H1 (cell line): ENCODE measurements around the gene EVI2B. TPM values are rescaled to one million over a fixed set of nuclear protein-coding genes. Genes with fewer than 3 reads are reported as not detected.

ENCODE experiments used
- CTCF ChIA-PET: fragments of 300-600 bp; sonication (Branson Sonifier 250); formaldehyde crosslinking; loops from one replicate; lab custom pipeline; 2021; ENCODE audit not compliant: partially characterized antibody; lab: Charles Lee
- POLR2A ChIA-PET: fragments of 300-600 bp; sonication (Branson Sonifier 250); formaldehyde crosslinking; loops from one replicate; lab custom pipeline; 2021; ENCODE audit warnings: inconsistent platforms; ENCODE audit not compliant: partially characterized antibody; lab: Charles Lee
- DNase-seq, 2 experiments: peaks; one replicate each; pipeline versions ENCODE4 v3.0.0 to v3.0.0-alpha.2; 2010 to 2022; ENCODE audit warnings: low spot score in 2 of 2, low read depth in 1 of 2, mixed read lengths in 1 of 2
- FAIRE-seq: peaks from 2 replicates; lab custom pipeline; 2011; peaks lifted over from hg19 to GRCh38; lab: Jason Lieb, UNC
- H2AFZ ChIP-seq: 2 replicates; pipeline ENCODE4 v1.8.1; 2012; ENCODE audit warnings: low read length, inconsistent platforms
- H2AK5ac ChIP-seq: 2 replicates; pipeline ENCODE4 v1.6.1; 2013; ENCODE audit warnings: low read depth, low read length
- H2BK120ac ChIP-seq: replicated peaks from 2 replicates; pipeline ENCODE3; 2013; ENCODE audit warnings: low read depth, low read length, inconsistent platforms
- H2BK12ac ChIP-seq: 2 replicates; pipeline ENCODE4 v1.6.1; 2013; ENCODE audit warnings: low read depth, low read length
- H2BK15ac ChIP-seq: 2 replicates; pipeline ENCODE4 v1.6.1; 2013; ENCODE audit warnings: low read length
- H2BK20ac ChIP-seq: 2 replicates; pipeline ENCODE4 v1.6.1; 2013; ENCODE audit warnings: low read length
- H2BK5ac ChIP-seq: 2 replicates; pipeline ENCODE4 v1.6.1; 2013; ENCODE audit warnings: low read depth, low read length
- H3K14ac ChIP-seq: 2 replicates; pipeline ENCODE4 v1.6.1; 2013; ENCODE audit warnings: inconsistent platforms; ENCODE audit not compliant: insufficient read length
- H3K18ac ChIP-seq: 2 replicates; pipeline ENCODE4 v1.6.1; 2013; ENCODE audit warnings: low read length; ENCODE audit errors: extremely low read depth
- H3K23ac ChIP-seq: 2 replicates; pipeline ENCODE4 v1.6.1; 2013; ENCODE audit warnings: inconsistent platforms; ENCODE audit not compliant: insufficient read length
- H3K23me2 ChIP-seq: 2 replicates; pipeline ENCODE4 v1.6.1; 2013; ENCODE audit warnings: low read depth, low read length
- H3K27ac ChIP-seq: 2 replicates; pipeline ENCODE4 v1.6.1; 2011; ENCODE audit warnings: low read depth, low read length, inconsistent platforms
- H3K27me3 ChIP-seq, 4 experiments: replicated peaks in 1 of 4; 1 replicate in 1 of 4; 2 replicates in 3 of 4; pipeline versions ENCODE4 v1.6.1 to v1.8.1; 2011 to 2013; ENCODE audit warnings: low read length in 3 of 4, mild to moderate bottlenecking in 3 of 4, inconsistent platforms in 2 of 4, mixed read lengths in 2 of 4, moderate library complexity in 1 of 4; ENCODE audit not compliant: control insufficient read depth in 3 of 4, insufficient read depth in 3 of 4; ENCODE audit errors: extremely low read depth in 1 of 4
- H3K36me3 ChIP-seq, 4 experiments: 2 replicates each; pipeline versions ENCODE4 v1.6.1 to v1.8.1; 2011 to 2013; ENCODE audit warnings: mild to moderate bottlenecking in 4 of 4, low read length in 3 of 4, moderate library complexity in 2 of 4, control low read depth in 1 of 4, inconsistent platforms in 1 of 4; ENCODE audit not compliant: insufficient read depth in 4 of 4, control insufficient read depth in 2 of 4
- H3K4ac ChIP-seq: replicated peaks from 2 replicates; pipeline ENCODE3; 2013; ENCODE audit warnings: low read length, low read depth, mixed read lengths, inconsistent platforms; ENCODE audit not compliant: insufficient read length
- H3K4me1 ChIP-seq, 4 experiments: replicated peaks in 1 of 4; 1 replicate in 1 of 4; 2 replicates in 3 of 4; pipeline versions ENCODE4 v1.6.1 to v1.8.1; 2011 to 2013; ENCODE audit warnings: low read length in 3 of 4, inconsistent platforms in 2 of 4, mixed read lengths in 1 of 4; ENCODE audit not compliant: insufficient read depth in 4 of 4, control insufficient read depth in 3 of 4
- H3K4me2 ChIP-seq, 2 experiments: 2 replicates each; pipeline versions ENCODE4 v1.6.1 to v1.8.1; 2011 to 2013; ENCODE audit warnings: low read depth in 2 of 2, low read length in 2 of 2, control low read depth in 1 of 2, inconsistent platforms in 1 of 2, mild to moderate bottlenecking in 1 of 2; ENCODE audit not compliant: insufficient read depth in 1 of 2
- H3K4me3 ChIP-seq, 4 experiments: fragments of 200-600, 300-600 bp in 1 of 4; sonication (generic), shearing (Covaris generic), sonication (Bioruptor Twin) in 1 of 4; 2 replicates each; pipeline versions ENCODE4 v1.5.1 to v1.8.1; 2011 to 2016; ENCODE audit warnings: low read length in 4 of 4, low read depth in 3 of 4, control low read depth in 2 of 4, inconsistent platforms in 2 of 4, mild to moderate bottlenecking in 2 of 4, mixed read lengths in 1 of 4, moderate library complexity in 1 of 4; ENCODE audit not compliant: insufficient read depth in 2 of 4; ENCODE audit errors: extremely low read depth in 1 of 4
- H3K56ac ChIP-seq: replicated peaks from 2 replicates; pipeline ENCODE3; 2013; ENCODE audit warnings: low read depth, mild to moderate bottlenecking, mixed read lengths, low read length, inconsistent platforms; ENCODE audit not compliant: insufficient read length
- H3K79me1 ChIP-seq: 2 replicates; pipeline ENCODE4 v1.6.1; 2013; ENCODE audit warnings: low read depth, low read length, control low read depth
- H3K79me2 ChIP-seq, 2 experiments: 2 replicates each; pipeline versions ENCODE4 v1.6.1 to v1.8.1; 2012 to 2013; ENCODE audit warnings: low read length in 2 of 2, mild to moderate bottlenecking in 2 of 2, inconsistent platforms in 1 of 2; ENCODE audit not compliant: insufficient read depth in 2 of 2, control insufficient read depth in 1 of 2
- H3K9ac ChIP-seq, 4 experiments: replicated peaks in 1 of 4; 1 replicate in 1 of 4; 2 replicates in 3 of 4; pipeline versions ENCODE4 v1.6.1 to v1.8.1; 2011 to 2013; ENCODE audit warnings: low read depth in 3 of 4, low read length in 3 of 4, control low read depth in 2 of 4, mild to moderate bottlenecking in 2 of 4, moderate library complexity in 2 of 4, inconsistent platforms in 1 of 4; ENCODE audit errors: extremely low read depth in 1 of 4
- H3K9me3 ChIP-seq, 2 experiments: 2 replicates each; pipeline versions ENCODE4 v1.6.1 to v1.8.1; 2012 to 2013; ENCODE audit warnings: mild to moderate bottlenecking in 2 of 2, moderate library complexity in 2 of 2, control low read depth in 1 of 2, inconsistent platforms in 1 of 2, low read depth in 1 of 2, low read length in 1 of 2, mixed read lengths in 1 of 2; ENCODE audit not compliant: insufficient read depth in 2 of 2
- H4K20me1 ChIP-seq, 2 experiments: replicated peaks in 1 of 2; 2 replicates each; pipeline versions ENCODE3 to v1.8.1; 2011 to 2013; ENCODE audit warnings: inconsistent platforms in 2 of 2, low read length in 2 of 2, mild to moderate bottlenecking in 1 of 2; ENCODE audit not compliant: insufficient read depth in 2 of 2, control insufficient read depth in 1 of 2
- H4K5ac ChIP-seq: 2 replicates; pipeline ENCODE4 v1.6.1; 2013; ENCODE audit warnings: low read length, low read depth, mixed read lengths, inconsistent platforms; ENCODE audit not compliant: insufficient read length
- H4K8ac ChIP-seq: 2 replicates; pipeline ENCODE4 v1.8.0; 2013; ENCODE audit warnings: mild to moderate bottlenecking, moderate library complexity, low read length, inconsistent platforms; ENCODE audit not compliant: insufficient read depth; ENCODE audit errors: extremely low read depth
- H4K91ac ChIP-seq: replicated peaks from 2 replicates; pipeline ENCODE3; 2013; ENCODE audit warnings: low read length, mixed read lengths, inconsistent platforms; ENCODE audit not compliant: insufficient read length
- FOSL1 ChIP-seq: IDR thresholded peaks from 2 replicates; pipeline ENCODE4 v1.6.1; 2011; ENCODE audit warnings: mild to moderate bottlenecking, low read depth, low read length, moderate library complexity; ENCODE audit not compliant: insufficient read depth
- JUN ChIP-seq: IDR thresholded peaks from 2 replicates; pipeline ENCODE4 v1.6.1; 2011; ENCODE audit warnings: low read depth, mild to moderate bottlenecking, improper control_type of control experiment, low read length
- PHF8 ChIP-seq: fragments of 200-600 bp; sonication (generic); conservative IDR thresholded peaks from 2 replicates; pipeline ENCODE4 v1.7.1; 2012; ENCODE audit warnings: low read depth, mild to moderate bottlenecking, inconsistent platforms, low read length, moderate library complexity
- RBBP5 ChIP-seq: IDR thresholded peaks from 2 replicates; pipeline ENCODE4 v1.7.1; 2012; ENCODE audit warnings: low read depth, mild to moderate bottlenecking, inconsistent platforms, low read length, moderate library complexity, borderline replicate concordance
- polyA plus RNA-seq, 7 experiments: library from polyadenylated mRNA; depleted of rRNA in 3 of 7; stranded (reverse) in 5 of 7; unstranded in 2 of 7; fragments of >200 nt in 5 of 7; fragments of 200-250 nt in 2 of 7; gene quantifications; 1 replicate in 5 of 7; 2 replicates in 1 of 7; 4 replicates in 1 of 7; pipeline versions ENCODE4 v1.2.1 to v1.2.3, GENCODE V29; 2011 to 2013; ENCODE audit warnings: missing spikeins in 2 of 7, mixed read lengths in 2 of 7
- total RNA-seq: library from RNA; stranded (reverse); fragmentation: NEBNext Ultra II Directional; extraction: Animal tissue kit (Norgen Biotek cat#: 25700); gene quantifications from 2 replicates; pipeline ENCODE4 v1.2.1, GENCODE V29; 2021

Gene EVI2B
- total and polyA plus RNA-seq, 2 of the 8 experiments (the other 6 are each of a cell fraction or from before 2014, with no cell fraction given) = not detected

DNA sequence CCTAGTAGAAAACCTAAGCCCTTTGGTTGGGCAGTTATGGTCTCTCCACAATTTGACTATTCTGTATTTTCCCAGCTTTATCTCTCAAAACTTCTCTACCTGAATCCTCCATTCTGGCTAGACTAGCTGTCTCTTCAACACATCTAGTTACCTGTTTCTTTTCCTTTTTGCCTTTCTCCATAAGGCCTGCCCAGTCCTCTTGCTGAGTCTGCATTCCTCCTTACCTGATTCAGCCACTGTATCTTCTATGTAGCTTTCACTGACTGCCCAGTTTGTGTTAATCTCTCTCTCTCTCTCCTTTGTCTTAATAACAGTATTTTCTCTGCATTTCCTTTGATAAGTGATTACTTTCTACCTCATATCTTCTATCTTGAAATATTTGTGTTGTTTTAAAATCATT, 9.7 kb upstream of the EVI2B start:
- Histone ChIP-seq H3K79me2 (no peaks in the 10 kb centered on the region), H3K14ac (no peak overlapping the region), H3K27ac (no peak overlapping the region), H4K8ac (no peak overlapping the region), H4K91ac (no peak overlapping the region), H2AK5ac (no peak overlapping the region), H2BK12ac (no peak overlapping the region), H3K4me3 (no peak overlapping the region), H3K4ac (no peak overlapping the region), H3K18ac (no peak overlapping the region), H3K9ac (no peak overlapping the region), H2AFZ (no peak overlapping the region), H2BK15ac (no peak overlapping the region), H3K9me3 (no peaks in the 10 kb centered on the region), H3K36me3 (peaks cover 2 to 10% (median 3%) of the 10 kb centered on the region in 4 experiments; a peak in 4 of 8 replicates), H3K23ac (no peak overlapping the region), H3K4me1 (no peaks in the 10 kb centered on the region), H3K56ac (no peak overlapping the region), H3K23me2 (no peaks in the 10 kb centered on the region), H4K5ac (no peak overlapping the region), H3K79me1 (no peaks in the 10 kb centered on the region), H4K20me1 (no peaks in the 10 kb centered on the region), H2BK120ac (no peak overlapping the region), H2BK20ac (no peak overlapping the region), H3K4me2 (no peak overlapping the region), H2BK5ac (no peak overlapping the region), H3K27me3 (no peaks in the 10 kb centered on the region)
- ChIA-PET POLR2A (no interaction called here), CTCF (interaction anchor here (0.6 kb wide), 1 partner anchor 37 kb away, joined by 3 read pairs; no protein-coding TSS in a partner anchor)
- DNase-seq = no peak
- no peak for FAIRE-seq
- no peak for TF ChIP-seq FOSL1
- TF ChIP-seq PHF8 = no peak
- no peak for TF ChIP-seq JUN
- no peak for TF ChIP-seq RBBP5
